ENCODE measurements around the gene TIMM13.

The TIMM13 gene

GRCh38 chr19:2426611-2427428 lies 566 bp downstream of the TIMM13 start:
- Histone ChIP-seq H3F3A (ENCODE audit: insufficient read depth) (peaks cover 8% of the 10 kb centered on the region), H3K9ac (ENCODE audit: low read length) (peak overlapping the region; percentile 97), H2AFZ (ENCODE audit: low read depth, low read length, severe bottlenecking) (peak overlapping the region; percentile 49), H3K4me2 (ENCODE audit: low read depth, low read length, poor library complexity, severe bottlenecking) (peak overlapping the region; percentile 61), H3K9me2 (replicated peaks; ENCODE audit: insufficient read depth, low read length) (no peaks in the 10 kb centered on the region), H3K27me3 (ENCODE audit: low read length) (no peaks in the 10 kb centered on the region), H3K27ac (ENCODE audit: low read depth, low read length) (peak overlapping the region; percentile 85), H3K9me3 (ENCODE audit: insufficient read depth, low read length) (no peaks in the 10 kb centered on the region), H3K4me3 (ENCODE audit: insufficient read depth, low read length, poor library complexity, severe bottlenecking) (peak overlapping the region; percentile 98), H3K79me2 (ENCODE audit: insufficient read depth, low read length) (peaks cover 31% of the 10 kb centered on the region), H3K36me3 (ENCODE audit: low read length) (no peaks in the 10 kb centered on the region), H4K20me1 (ENCODE audit: low read depth, low read length) (no peaks in the 10 kb centered on the region; the same call in 1 of the 2 replicates)
- TF ChIP-seq CTCF (IDR thresholded peaks at IDR 0.05; ENCODE audit: insufficient read depth, low read length, poor library complexity, severe bottlenecking) (no peak), EZH2phosphoT487 (conservative IDR thresholded peaks at IDR 0.05; ENCODE audit: low read length) (no peak)

DNA sequence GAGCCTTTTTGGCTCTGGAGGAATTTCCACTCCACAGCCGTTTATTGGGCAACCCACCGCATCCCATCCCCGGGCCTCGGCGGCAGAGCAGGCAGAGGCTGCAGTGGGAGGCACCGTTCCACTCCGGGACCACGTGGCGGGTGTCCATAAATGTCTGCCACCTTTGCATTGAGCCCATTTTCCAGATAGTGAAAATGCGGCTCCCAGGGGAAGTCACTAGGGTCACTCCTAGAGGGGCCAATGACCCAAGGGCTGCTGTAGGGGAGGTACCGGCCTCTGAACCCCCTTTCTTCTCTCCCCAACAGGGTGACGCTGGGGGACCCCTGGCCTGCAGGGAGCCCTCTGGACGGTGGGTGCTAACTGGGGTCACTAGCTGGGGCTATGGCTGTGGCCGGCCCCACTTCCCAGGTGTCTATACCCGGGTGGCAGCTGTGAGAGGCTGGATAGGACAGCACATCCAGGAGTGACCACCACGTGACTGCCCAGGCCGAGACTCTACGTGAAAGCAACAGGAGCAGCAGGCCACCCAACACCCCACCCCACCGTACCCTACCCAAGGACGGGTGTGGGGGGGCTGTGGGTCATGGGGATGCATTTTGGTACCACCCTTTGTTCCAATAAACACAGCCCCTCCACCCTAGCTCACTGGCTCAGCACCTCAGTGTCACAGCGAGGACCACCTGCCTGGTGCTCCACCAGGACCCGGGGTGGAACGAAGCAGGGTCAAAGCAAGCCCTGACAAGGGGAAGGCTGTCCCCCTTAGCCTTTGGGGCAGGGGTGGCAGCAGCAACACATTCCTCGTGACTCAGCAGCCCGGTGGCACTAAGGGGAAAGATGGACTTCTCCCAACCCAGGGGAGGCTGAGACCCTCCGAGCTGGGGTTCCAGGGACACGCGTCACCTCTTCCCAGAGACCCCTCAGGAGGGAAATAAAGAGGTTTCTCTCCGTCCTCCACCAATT lies 1.5 kb downstream of the TIMM13 start:
- Histone ChIP-seq H3K27ac (ENCODE audit: low read depth, low read length) (no peak overlapping the region), H4K20me1 (ENCODE audit: low read depth, low read length) (no peaks in the 10 kb centered on the region; the same call in 1 of the 2 replicates), H3K4me3 (ENCODE audit: insufficient read depth, low read length, poor library complexity, severe bottlenecking) (peak overlapping the region; percentile 98), H3K9ac (ENCODE audit: low read length) (peak overlapping the region; percentile 97), H3K36me3 (ENCODE audit: low read length) (no peaks in the 10 kb centered on the region), H2AFZ (ENCODE audit: low read depth, low read length, severe bottlenecking) (no peak overlapping the region), H3K9me2 (replicated peaks; ENCODE audit: insufficient read depth, low read length) (no peaks in the 10 kb centered on the region), H3K27me3 (ENCODE audit: low read length) (no peaks in the 10 kb centered on the region), H3K4me2 (ENCODE audit: low read depth, low read length, poor library complexity, severe bottlenecking) (peak overlapping the region; percentile 61), H3K9me3 (ENCODE audit: insufficient read depth, low read length) (no peaks in the 10 kb centered on the region), H3F3A (ENCODE audit: insufficient read depth) (peaks cover 8% of the 10 kb centered on the region), H3K79me2 (ENCODE audit: insufficient read depth, low read length) (peaks cover 31% of the 10 kb centered on the region)
- no peak for TF ChIP-seq EZH2phosphoT487 (conservative IDR thresholded peaks at IDR 0.05; ENCODE audit: low read length)
- no peak for TF ChIP-seq CTCF (IDR thresholded peaks at IDR 0.05; ENCODE audit: insufficient read depth, low read length, poor library complexity, severe bottlenecking)

DNA sequence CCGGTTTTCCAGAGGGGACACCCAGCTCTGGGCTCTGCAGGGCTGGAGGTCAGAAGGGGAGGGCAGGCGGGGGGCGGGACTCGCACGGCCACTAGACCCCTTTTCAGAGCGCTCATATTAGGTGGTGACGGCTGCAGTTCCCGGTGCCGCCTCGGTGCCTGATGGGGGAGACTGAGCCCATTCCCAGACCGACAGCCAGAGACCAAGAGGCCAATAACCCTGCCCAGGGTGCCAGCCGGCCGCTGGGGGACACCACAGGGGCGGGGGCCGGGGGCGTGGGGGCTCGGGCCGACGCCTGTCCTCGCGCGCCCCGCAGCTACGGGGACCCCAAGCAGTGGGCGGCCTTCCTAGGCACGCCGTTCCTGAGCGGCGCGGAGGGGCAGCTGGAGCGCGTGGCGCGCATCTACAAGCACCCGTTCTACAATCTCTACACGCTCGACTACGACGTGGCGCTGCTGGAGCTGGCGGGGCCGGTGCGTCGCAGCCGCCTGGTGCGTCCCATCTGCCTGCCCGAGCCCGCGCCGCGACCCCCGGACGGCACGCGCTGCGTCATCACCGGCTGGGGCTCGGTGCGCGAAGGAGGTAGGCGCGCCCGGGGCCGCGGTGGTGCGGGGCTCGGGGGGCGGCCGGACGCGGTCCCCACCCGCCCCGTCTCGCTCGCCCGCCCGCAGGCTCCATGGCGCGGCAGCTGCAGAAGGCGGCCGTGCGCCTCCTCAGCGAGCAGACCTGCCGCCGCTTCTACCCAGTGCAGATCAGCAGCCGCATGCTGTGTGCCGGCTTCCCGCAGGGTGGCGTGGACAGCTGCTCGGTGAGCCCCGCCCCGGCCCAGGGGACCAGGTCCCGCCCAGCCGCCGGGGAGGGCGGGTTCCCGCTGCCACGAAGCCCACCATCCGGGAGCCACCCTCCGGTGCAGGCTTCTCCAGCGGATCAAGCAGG lies 2.4 kb downstream of the TIMM13 start:
- TF ChIP-seq CTCF (IDR thresholded peaks at IDR 0.05; ENCODE audit: insufficient read depth, low read length, poor library complexity, severe bottlenecking) (no peak), EZH2phosphoT487 (conservative IDR thresholded peaks at IDR 0.05; ENCODE audit: low read length) (no peak)
- Histone ChIP-seq H4K20me1 (ENCODE audit: low read depth, low read length) (no peaks in the 10 kb centered on the region; the same call in 1 of the 2 replicates), H3K4me3 (ENCODE audit: insufficient read depth, low read length, poor library complexity, severe bottlenecking) (no peak overlapping the region)

More for the DNA sequence above, 2.4 kb downstream of the TIMM13 start:
- Histone ChIP-seq H2AFZ (ENCODE audit: low read depth, low read length, severe bottlenecking) (no peak overlapping the region), H3K27ac (ENCODE audit: low read depth, low read length) (no peak overlapping the region), H3K9me3 (ENCODE audit: insufficient read depth, low read length) (no peaks in the 10 kb centered on the region), H3K4me2 (ENCODE audit: low read depth, low read length, poor library complexity, severe bottlenecking) (no peak overlapping the region), H3F3A (ENCODE audit: insufficient read depth) (peaks cover 8% of the 10 kb centered on the region), H3K27me3 (ENCODE audit: low read length) (no peaks in the 10 kb centered on the region), H3K79me2 (ENCODE audit: insufficient read depth, low read length) (peaks cover 31% of the 10 kb centered on the region), H3K36me3 (ENCODE audit: low read length) (no peaks in the 10 kb centered on the region), H3K9ac (ENCODE audit: low read length) (no peak overlapping the region), H3K9me2 (replicated peaks; ENCODE audit: insufficient read depth, low read length) (no peaks in the 10 kb centered on the region)

Data from SU-DHL-6 (cell line).